Inflammatory macrophage treated with lipopolysaccharide for 4 hours (primary cell): ENCODE results near the gene RAPGEFL1.
"Not testable (repeated sequence)": the region's sequence is repeated elsewhere in the genome, so short reads cannot be mapped to it uniquely, and the experiment has no call there.

Experiments
- DNase-seq: peaks from one replicate; pipeline ENCODE4 v3.0.0-alpha.2; 2020

Gene RAPGEFL1

DNA sequence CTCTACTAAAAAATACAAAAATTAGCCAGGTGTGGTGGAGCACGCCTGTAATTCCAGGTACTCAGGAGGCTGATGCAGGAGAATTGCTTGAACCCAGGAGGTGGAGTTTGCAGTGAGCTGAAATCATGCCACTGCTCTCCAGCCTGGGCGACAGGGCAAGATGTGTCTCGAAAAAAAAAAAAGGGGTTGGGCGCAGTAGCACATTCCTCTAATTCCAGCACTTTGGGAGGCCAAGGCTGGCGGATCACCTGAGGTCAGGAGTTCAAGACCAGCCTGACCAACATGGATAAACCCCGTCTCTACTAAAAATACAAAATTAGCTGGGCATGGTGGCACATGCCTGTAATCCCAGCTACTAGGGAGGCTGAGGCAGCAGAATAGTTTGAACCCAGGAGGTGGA, 36.6 kb downstream of the RAPGEFL1 start:
- not testable (repeated sequence) for DNase-seq

- DNase-seq, result no peak
These were observed 40.9 kb downstream of the RAPGEFL1 start for GRCh38 chr17:40218006-40218739.

GRCh38 chr17:40218740-40219593, 41.7 kb downstream of the RAPGEFL1 start, which contains the start of gene WIPF2:
Gene WIPF2 (plus strand): TSS chr17:40219304. CDS start chr17:40256460, 37,156 bp downstream.
- DNase-seq, result peak; percentile 98

DNA sequence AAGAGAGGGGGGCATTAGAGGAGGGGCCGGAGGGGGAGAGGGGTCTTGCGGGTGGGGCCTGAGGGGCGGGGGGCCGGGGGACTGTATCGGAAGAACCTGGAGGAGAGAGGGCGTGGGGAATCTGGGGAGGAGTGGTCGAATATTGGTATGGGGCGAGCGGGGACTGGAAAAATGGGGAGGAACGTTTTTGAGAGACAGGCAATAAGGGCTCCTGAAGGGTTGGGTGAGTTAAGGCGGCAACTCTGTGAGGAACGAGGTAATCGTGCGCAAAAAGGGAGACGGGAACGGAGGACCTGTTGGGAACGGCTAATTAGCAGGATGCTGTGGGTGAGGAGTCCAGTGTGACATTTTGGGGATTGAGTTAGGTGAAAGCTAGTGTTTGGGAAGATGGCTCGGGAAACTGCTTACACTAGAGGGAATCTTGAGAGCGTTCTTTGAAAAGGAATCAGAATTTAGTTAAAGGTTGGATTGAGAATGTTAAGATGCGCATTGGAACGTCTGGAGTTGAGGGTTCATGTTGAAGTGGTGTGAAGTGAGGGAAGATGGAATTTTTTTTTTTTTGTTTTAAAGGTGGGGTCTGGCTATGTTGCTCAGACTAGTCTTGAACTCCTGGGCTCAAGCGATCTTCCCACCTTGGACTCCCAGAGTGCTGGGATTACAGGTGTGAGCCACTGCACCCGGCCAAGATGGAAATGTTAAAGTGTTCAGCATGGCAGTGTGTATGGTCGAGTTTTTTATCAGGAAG, 42.5 kb downstream of the RAPGEFL1 start:
- peak; percentile 32 for DNase-seq

- DNase-seq, result no peak
These were observed 47.7 kb downstream of the RAPGEFL1 start for GRCh38 chr17:40224718-40225550.

DNA sequence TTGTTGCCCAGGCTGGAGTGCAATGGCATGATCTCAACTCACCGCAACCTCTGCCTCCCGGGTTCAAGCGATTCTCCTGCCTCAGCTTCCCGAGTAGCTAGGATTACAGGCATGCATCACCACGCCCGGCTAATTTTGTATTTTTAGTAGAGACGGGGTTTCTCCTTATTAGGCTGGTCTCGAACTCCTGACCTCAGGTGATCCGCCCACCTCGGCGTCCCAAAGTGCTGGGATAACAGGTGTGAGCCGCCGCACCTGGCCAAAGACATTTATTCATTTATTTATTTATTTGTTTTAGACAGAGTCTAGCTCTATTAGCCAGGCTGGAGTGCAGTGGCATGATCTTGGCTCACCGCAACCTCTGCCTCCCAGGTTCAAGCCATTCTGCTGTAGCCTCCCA, 51.9 kb downstream of the RAPGEFL1 start:
- DNase-seq, result not testable (repeated sequence)

DNA sequence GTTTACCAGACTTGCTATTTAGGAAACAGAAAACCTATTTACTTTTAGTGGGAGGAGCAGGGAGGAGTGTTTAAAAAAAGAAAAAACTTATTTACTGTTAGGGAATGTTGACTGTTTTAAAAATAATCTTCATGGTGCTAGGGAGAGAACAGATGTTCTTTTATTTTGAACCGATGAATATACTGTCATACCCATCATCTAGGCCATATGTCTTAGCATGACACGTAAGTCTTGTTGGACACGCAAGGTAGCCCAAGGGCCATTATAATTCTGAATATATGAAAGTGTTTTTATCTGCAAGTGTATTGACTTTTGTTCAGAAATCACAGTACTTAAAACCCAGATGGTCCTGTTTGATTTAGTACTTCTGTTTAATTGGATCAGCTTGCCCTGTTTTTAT, 53.4 kb downstream of the RAPGEFL1 start:
- no peak for DNase-seq

- not testable (repeated sequence) for DNase-seq
These were observed 54.7 kb downstream of the RAPGEFL1 start for GRCh38 chr17:40231928-40232327.

GRCh38 chr17:40241252-40241834, 64.1 kb downstream of the RAPGEFL1 start:
- DNase-seq, result no peak

GRCh38 chr17:40242774-40243173, 65.5 kb downstream of the RAPGEFL1 start:
- no peak for DNase-seq

GRCh38 chr17:40243761-40244160, 66.5 kb downstream of the RAPGEFL1 start:
- no peak for DNase-seq

- DNase-seq, result no peak
These were observed 67.0 kb downstream of the RAPGEFL1 start for GRCh38 chr17:40244255-40244654.
